NCI-H748 treated with DMSO at 0.1 percent for 48 hours (cell line): Measurements from ENCODE around the gene SIPA1L3.
"Not testable (repeated sequence)": the region's sequence is repeated elsewhere in the genome, so short reads cannot be mapped to it uniquely, and the experiment has no call there.

Source experiments
- DNase-seq: peaks from one replicate; lab custom pipeline; 2025; lab: John Stamatoyannopoulos, UW

SIPA1L3 gene

DNA sequence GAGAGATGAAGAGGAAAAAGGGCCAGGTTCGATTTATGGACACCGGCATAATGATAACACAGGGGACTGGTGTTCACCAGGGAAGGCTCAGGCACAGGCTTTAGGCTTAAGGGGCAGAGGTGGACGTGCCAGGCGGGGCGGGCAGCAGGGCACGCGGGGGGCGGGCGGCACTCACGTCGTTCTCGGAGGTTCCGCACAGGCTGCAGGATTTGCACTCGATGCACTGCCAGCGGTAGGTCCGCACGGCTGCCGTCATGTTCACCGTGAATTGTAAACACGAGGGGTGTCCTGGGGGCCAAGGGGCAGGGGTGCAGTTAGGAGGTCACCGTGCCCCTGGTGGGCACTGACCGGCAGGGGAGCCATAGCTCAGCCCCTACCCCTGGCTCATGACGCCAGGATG, 306.5 kb downstream of the SIPA1L3 start:
- DNase-seq = no peak

DNA sequence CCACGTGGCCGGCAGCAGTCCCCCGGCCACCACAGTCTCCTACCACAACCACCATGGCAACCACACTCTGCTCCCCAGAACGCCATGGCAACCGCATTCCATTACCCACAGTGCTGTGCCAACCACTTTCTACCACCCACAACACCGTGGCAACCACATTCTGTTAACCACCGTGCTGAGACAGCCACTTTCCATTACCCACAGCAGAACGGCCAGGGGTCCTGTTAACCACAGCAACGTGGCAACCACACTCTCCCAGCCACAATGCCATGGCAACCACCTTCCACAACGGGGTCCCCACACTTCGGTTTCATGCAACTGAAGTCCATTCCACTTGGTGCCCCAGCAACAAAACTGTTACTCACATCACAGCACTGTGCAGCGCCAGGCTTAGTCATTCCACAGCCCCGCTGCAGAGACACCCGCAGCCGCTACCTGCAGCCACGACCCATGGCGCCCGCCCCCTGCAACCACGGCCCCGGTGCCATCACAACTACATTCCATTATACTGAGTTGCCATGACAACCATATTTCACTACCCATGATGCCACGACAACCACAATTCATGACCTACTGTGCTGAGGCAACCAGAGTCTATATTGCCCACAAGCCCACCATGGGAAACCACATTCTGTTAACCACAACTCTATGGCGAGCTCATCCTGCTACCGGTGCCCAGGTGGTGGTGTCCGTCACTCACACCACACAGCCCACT, 307.1 kb downstream of the SIPA1L3 start:
- no peak for DNase-seq

DNA sequence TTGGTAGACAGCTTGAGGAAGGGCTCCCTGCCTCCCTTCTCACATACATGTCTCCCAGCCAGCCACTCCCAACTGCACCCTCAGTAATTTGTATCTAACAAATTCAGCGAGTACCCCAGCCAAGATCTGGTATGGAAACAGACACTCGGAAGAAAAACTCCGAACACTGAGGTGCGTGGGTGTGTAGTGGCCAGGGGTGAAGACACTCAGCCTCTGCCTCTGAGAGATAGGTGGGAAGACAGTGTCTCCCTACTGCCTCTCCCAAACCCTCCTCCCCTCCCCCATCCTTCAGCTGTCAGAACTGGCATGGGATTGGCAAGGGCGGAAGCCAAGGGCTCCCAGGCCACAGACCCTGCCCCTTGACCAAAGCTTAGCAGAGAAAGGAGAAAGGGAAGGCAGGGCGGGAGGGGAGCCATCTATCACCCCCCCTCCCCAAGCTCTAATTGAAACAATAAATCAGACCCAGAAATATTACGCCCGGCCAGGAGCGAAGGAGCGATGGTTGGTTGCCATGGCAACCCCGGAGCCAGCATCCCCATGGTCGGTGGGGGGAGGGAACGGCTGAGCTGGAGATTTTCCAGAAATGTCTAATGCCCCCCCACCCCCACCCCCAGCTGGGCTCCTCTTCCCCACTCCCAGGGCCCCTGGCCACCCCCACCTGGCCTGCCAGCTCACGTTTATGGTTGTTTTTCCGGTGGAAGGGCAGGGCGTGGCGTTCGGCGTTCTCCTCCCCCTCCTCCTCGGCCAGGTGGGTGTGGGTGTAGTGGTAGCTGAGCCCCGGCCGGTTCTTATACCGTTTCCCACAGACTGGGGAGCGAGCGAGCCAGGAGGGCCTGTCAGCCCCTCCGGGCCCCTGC, 310.0 kb downstream of the SIPA1L3 start:
- DNase-seq = peak; percentile 93

DNA sequence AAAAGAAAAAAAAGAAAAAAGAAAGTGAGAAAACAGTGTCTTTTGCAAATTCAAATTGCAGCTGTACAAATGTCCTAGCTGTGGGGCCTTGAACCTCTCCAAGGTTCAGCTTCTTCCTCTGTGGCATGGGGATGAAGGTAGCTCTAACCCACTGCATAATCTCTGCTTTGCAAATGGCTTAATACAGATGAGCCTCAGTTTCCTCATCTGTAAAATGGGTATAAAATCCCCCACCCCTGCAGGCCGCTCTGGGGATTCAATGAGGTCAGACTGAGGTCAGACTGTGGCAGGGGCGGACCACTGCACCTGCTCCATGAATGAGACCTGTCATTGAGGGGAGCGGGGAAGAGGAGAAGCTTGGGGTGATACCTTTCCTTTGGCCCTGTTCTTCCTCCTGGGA, 311.2 kb downstream of the SIPA1L3 start:
- DNase-seq = no peak

DNA sequence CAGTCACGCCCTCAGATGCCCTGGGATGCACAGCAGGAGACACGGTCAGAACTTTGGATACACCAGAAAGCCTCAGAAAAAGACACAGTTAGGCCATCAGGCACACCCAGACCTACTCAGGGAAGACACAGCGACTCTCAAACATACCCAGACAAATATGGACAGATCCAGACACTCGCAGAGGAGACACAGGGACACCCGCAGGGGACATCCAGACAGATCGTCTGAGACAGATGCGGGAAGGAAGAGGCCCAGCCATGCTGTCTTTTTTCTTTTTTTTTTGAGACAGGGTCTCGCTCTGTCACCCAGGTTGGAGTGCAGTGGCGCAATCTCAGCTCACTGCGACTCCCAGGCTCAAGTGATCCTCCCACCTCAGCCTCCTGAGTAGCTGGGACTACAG, 312.2 kb downstream of the SIPA1L3 start:
- DNase-seq = no peak

DNA sequence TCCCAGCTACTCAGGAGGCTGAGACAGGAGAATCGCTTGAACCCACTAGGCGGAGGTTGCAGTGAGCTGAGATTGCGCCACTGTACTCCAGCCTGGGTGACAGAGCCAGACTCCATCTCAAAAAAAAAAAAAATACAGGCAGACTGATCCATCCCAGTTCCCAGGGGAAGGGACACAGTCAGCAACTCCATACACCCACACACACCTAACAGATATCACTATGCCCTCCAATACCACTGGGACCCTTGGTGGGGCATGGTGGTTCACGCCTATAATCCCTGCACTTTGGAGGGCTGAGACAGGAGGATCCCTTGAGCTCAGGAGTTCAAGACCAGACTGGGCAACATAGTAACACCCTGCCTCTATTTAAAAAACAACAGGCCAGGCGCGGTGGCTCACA, 314.4 kb downstream of the SIPA1L3 start:
- no peak for DNase-seq

DNA sequence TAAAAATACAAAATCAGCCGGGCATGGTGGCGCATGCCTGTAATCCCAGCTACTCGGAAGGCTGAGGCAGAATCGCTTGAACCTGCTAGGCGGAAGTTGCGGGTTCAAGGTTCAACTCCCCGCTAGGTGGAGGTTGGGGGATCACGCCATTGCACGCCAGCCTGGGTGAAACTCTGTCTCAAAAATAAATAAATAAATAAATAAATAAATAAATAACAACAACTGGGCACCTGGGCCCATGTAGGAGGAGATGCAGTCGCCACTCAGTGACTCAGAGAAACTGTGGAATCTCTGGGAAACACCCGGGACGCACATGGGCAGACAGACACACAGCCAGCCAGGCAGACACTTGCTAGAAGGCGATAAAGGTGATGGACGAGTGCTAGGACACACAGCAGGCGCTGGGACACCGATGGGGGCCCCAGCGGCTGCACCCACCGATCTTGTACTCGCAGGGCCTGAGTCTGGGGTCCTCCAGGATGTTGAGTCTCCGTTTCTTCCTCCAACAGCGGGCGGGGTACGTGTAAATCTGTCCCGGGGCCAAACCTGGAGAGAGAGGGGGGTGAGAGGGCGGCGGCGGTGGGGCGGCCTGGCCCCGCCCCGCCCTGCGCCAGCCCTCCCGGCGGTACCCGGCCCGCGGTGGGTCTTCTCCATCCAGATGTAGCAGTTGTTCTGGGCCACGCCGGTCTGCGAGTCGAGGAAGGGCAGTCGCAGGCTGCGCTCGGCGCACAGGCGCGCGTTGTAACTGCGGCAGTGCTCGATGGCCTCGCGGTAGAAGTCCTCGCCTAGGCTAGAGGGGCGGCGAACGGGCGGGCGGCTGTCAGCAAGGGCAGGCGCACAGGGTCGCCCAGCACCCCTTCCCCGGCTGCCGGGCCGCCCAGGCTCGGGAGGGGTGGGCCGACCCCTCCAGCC, 315.2 kb downstream of the SIPA1L3 start:
- no peak for DNase-seq

DNA sequence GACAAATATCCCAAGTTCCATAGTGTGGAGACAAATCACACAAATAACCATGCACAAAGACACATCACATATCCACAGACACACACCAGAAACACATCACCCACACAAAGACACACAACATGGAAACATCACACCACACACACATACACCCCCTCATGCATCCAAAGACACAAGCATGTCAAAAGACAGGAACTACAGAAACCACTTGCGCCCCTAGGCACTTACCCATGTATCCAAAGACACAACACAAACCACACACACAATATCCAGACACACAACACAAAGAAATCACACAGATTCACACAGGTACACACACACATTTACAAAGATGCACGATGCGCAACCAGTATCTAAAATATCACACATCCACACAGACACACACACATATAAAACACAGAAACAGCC, 316.1 kb downstream of the SIPA1L3 start:
- DNase-seq = no peak

DNA sequence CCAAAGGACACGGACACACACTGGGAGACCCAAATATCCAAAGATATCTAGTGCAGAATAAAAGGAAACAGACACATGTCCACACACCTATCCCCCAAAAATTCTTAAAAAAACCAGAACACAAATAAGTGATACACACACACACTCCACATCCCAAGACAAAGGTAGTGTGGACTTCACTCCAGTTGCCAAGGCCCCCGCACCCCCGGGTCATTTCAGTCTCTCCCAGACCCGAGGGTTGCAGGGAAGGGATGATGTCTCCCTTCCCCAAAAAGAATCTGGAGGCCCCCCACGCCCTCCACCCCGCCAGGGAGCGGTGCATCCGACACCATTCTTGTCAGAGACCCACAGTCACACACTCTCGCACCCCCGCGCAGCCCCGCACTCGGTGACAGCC, 316.6 kb downstream of the SIPA1L3 start:
- DNase-seq = no peak

DNA sequence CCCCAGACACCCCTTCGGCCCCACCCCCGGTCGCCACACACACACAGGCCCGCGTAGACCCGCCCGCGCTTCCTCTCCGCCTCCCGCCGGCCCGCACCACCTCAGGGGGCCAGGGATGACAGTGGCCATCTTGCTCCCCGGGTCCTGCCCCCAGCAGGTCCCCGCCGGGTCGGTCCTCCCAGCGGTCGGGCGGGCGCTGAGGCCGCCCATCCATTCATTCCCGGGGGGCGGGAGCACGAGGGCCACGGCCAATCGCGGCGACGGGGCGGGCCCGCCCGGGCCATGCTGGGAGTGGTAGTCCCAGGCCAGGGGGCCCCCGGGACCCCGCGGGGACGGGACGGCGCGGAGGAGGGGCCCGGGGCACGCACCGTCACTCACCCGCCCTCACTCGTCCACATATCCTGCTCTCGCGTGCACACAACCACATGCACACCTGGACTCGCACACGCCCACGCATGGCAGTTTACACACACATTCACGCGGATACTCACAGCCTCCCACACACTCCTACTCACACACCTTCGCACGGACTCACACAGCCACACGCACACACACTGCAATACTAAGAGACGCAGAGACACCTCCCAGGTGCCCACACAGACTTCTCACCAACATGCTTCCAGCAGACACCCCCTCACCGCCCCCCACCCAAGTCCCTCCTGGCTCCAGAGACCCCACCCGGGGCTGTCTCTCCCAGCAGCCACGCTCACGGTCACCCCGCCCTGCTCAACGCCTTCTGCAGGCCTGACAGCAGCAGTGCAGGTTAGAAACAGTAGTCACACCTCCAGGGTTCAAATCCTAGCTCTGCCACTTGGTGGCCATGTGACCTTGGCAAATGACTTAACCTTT, 317.2 kb downstream of the SIPA1L3 start, which contains the start of gene DPF1:
Gene DPF1, minus strand, starts transcription at position 209 of the 849 bp plus-strand sequence. Its CDS starts 80 bp downstream, at position 129.
- DNase-seq = peak; percentile 74

DNA sequence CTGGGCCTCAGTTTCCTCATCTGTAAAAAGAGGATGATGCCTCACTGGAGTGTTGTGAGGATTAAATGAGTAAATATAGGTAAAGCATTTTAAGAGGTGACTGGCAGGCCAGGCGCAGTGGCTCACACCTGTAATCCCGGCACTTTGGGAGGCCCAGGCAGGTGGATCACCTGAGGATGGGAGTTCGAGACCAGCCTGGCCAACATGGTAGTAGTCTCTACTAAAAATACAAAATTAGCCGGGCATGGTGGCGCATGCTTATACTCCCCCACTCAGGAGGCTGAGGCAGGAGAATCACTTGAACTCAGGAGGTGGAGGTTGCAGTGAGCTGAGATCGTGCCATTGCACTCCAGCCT, 317.8 kb downstream of the SIPA1L3 start:
- DNase-seq = not testable (repeated sequence)

DNA sequence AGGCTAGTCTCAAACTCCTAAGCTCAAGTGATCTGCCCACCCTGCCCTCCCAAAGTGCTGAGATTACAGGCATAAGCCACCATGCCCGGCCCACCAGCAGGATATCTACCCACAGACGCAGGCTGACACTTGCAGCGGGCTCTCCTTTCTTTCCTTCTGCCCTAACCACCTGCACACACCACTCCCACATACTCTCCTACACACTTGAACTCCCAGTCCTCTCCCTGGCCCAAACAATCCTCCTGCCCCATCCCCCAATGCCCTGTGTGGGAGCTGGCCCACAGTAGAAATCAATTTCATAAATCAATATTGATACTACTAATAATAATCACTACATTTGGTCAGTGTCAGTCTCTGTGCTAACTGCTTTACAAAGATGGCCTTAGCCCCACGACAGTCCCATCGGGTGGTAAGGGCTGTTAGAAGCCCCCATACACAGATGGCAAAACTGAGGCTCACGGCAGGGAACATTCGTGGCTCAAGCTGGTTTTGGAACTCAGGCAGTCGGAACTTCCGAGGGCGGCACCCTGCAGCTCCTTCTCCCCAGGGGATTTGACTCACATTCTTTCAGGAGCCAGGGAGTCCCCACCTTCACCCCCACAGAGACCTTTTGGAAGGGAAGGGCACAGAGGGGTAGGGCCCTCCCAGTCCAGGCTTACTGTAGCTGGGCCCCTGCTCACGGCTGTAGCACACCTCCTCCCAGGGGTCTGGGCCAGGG, 320.4 kb downstream of the SIPA1L3 start:
- no peak for DNase-seq

DNA sequence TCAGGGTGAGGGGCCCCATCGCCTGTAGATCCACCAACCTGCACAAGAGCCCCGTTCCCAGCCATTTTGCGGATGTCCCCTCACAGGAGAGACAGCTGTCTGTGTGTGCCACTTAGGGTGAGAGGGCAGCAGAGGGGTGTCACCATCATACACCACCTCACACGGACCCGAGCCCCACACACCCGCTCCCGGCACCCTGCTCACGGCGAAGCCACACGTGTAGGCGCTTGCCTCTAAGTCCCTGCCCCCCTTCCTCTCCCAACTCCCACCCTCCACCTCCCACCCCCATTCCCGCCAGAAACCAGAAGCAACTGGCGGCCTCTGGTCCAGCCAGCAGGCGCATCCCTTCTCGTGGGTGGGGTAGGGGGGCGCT, 321.0 kb downstream of the SIPA1L3 start:
- DNase-seq = no peak

DNA sequence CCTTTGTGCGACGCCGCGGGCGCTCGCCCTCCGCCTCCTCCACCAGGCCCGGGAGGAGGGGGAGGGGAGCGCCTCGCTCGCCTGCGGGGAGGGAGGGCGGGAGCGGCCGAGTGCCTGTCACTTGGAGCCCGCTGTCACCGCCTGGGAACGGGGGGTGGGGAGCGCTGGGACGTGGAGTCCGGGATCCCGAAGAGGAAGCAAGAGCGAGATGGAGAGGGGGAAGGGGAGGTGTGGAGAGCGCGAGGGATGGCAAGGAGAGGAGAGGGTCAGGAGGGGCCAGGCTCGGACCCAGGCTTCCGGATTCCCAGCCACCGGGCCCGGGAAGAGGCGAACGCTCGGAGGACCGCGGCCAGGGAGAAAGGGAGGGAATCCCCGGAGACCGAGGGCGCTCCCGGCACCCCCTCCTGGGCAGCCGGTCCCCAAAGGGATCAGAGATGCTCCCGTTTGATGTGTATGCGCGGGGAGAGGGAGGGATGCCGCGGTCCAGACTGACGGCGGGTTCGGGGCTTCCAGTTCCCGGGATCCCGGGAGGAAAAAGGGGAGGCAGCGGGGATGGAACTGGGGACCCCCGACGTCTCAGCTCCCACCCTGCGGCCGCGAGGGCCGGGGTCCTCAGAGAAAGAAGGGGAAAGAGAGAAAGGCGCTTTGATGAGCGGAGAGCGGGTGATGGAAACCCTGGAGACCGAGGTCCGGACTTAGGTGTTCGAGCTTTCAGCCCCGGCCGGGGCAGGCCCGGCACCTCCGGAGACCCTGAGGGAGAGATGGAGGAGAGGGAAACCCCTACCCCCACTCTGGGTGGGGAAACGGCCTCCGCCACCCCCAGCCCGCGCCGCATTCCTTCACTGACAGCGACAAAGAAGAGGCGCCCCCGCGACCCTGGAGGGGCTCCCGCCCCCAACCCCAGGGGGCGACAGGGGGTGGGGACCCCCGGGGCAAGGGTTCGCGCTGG, 321.8 kb downstream of the SIPA1L3 start:
- DNase-seq = peak; percentile 17

DNA sequence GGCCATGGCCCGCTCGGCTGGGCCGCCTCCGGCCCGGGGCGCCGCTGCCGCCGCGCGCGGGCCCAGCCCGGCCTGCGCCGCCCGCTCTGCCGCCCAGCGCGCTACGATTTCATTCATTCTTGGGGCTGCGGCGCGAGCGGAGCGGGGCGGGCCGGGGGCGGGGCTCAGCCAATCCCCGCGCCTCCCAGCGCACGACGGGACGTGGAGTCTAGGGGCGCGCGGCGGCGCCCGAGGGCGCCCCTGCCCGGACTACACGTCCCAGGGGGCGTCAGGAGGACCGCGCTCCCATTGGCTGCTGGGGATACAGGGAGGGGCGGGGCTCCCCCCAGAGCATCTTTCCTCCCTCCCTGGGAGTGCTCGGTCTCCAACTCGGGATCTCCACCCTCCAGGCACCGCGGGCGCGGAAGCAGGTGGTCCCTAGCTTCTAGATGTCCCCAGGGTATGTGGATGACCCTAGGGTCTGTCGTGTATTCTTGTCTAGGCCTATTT, 322.6 kb downstream of the SIPA1L3 start:
- DNase-seq = peak; percentile 88

DNA sequence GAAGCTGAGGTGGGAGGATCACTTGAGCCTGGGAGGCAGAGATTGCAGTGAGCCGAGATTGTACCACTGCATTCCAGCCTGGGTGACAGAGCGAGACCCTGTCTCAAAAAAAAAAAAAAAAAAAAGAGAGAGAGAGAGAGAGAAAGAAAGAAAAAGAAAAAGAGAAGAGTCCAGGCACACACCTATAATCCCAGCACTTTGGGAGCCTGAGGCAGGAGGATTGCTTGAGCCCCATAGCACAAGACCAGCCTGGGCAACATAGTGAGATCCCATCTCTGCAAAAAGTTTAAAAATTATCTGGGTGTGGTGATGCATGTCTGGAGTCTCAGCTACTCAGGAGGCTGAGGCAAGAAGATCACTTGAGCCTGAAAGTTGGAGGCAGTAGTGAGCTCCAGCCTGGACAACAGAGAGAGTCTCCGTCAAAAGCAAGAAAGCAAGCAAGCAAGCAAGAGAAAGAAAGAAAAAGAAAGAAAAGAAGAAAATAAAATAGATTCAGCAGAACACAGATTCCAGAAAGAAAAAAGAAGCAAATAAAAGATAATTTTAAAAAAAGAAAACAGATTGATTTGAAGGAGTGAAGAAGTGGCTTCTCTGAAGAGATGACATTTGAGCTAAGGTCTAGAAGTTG, 323.6 kb downstream of the SIPA1L3 start:
- not testable (repeated sequence) for DNase-seq

DNA sequence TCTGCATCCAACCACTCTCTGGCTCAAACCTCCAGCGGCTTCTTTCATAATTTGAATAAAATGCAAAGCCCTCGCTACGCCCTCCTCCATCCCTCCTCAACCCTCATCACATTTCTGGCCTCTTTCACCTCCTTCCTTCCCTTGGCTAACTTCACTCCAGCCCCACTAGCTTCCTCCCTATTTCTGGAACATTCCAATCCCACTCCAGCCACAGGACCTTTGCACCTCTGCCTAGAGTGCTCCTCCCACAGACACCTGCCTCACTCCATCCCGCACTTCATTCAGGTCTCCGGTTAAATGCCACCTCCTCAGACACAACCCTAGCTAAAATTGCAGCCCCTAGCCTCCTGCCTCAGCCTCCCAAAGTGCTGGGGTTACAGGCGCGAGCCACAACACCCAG, 324.9 kb downstream of the SIPA1L3 start:
- DNase-seq = no peak

DNA sequence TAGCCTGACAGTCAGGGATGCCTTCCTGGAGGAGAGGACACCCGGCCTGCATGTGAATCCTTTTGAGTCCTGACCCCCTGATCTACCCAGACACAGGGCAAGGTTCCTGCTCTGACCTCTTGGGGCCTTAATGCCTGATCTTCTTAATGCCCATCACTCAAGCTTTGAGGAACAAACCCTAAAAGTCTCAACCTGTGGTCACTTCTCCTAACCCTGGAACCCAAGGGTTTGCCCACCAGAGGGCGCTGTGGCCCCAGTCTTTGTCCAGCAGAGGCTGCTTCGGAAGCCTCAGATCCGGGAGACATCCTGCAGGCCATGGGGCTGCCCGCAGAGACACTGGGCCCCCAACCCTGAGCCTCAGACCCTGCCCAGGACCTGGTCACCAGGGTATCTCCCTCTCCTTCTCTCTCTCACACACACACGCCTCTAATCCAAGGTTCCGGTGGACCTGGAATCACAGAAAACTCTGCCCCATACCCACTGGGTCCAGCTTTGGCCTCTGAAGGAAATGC, 326.8 kb downstream of the SIPA1L3 start:
- peak; percentile 58 for DNase-seq

DNA sequence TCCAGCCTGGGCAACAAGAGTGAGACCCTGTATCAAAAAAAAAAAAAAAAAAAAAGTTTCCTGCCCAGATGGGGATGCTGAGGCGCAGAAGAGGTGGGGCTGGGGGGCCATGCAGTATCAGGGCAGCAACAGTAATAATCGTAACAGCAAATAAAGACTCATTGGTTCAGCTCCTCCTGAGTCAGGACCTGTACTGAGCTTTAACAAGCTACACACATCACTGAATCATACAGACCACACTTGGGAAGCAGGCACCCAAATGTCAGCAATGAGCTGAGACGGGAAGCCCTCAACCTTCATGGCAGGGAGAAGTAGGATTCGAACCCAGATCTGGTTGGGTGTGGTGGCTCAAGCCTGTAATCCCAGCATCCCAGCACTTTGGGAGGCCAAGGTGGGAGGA, 327.6 kb downstream of the SIPA1L3 start:
- no peak for DNase-seq
